ENCODE measurements around the gene TRERF1. TPM values are rescaled to one million over a fixed set of nuclear protein-coding genes. Genes with fewer than 3 reads are reported as not detected.

Gene TRERF1
- total and polyA plus RNA-seq, 2 of the 8 experiments (the other 6 are each of a cell fraction or from before 2014, with no cell fraction given) = 10.8 to 21.5 TPM

DNA sequence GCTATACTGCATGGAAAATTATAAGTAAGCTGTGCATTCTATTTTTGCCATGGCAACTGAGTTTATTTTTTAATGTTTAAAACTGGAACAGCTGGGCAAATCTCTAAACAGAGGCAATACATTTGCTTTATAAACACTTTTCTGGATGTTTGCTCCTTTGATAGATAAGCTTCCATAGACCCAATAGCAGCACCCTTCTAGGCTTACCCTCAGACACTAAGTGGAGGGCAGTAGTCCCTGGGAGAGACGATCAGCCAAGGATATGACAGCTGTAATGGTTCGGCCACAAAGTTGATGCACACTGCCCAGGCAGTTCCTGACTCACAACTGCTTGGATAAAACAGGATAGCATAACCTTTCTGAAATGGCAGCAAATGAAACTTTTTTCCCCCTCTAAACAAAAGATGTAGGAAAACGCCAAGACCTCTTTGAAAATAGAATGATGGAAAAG, 225.5 kb downstream of the TRERF1 start:
- H3K23ac ChIP-seq (ENCODE audit: insufficient read length) = no peak overlapping the region
- H3K36me3 ChIP-seq (ENCODE audit: control insufficient read depth in 2 of 4, insufficient read depth in 4 of 4, low read length in 3 of 4) = peaks cover 0 to 23% (median 11%) of the 10 kb centered on the region in 4 experiments; a peak in 6 of 8 replicates
- H3K79me1 ChIP-seq (ENCODE audit: low read depth, low read length) = no peaks in the 10 kb centered on the region
- DNase-seq (ENCODE audit: low read depth in 1 of 2, low spot score in 2 of 2) (no peak), FAIRE-seq (no peak)
- no peak overlapping the region for H3K18ac ChIP-seq (ENCODE audit: extremely low read depth, low read length)
- no peak overlapping the region for H2BK12ac ChIP-seq (ENCODE audit: low read depth, low read length)
- no peak overlapping the region for H2AK5ac ChIP-seq (ENCODE audit: low read depth, low read length)
- H3K9ac ChIP-seq (replicated peaks in 1 of 4; ENCODE audit: extremely low read depth in 1 of 4, low read depth in 3 of 4, low read length in 3 of 4) = no peak overlapping the region
- no peaks in the 10 kb centered on the region for H3K23me2 ChIP-seq (ENCODE audit: low read depth, low read length)
- no peak overlapping the region for H3K27ac ChIP-seq (ENCODE audit: low read depth, low read length)
- no peak overlapping the region for H4K5ac ChIP-seq (ENCODE audit: insufficient read length, low read depth, low read length)
- ChIA-PET POLR2A (ENCODE audit: partially characterized antibody) (interaction anchor here (0.6 kb wide), 1 partner anchor 695 kb away, joined by 3 read pairs; no protein-coding TSS in a partner anchor), CTCF (ENCODE audit: partially characterized antibody) (interaction anchor here (1.0 to 5.2 kb wide), 5 partner anchors 11 to 305 kb away, joined by 3 to 52 read pairs (median 5); partner anchors contain the start of gene MRPS10)
- no peak overlapping the region for H3K4me2 ChIP-seq (ENCODE audit: insufficient read depth in 1 of 2, low read depth in 2 of 2, low read length in 2 of 2)
- no peak overlapping the region for H2BK20ac ChIP-seq (ENCODE audit: low read length)
- H3K56ac ChIP-seq (replicated peaks; ENCODE audit: insufficient read length, low read depth, low read length) = no peak overlapping the region
- no peaks in the 10 kb centered on the region for H3K79me2 ChIP-seq (ENCODE audit: control insufficient read depth in 1 of 2, insufficient read depth in 2 of 2, low read length in 2 of 2)
- no peak overlapping the region for H3K14ac ChIP-seq (ENCODE audit: insufficient read length)
- no peak overlapping the region for H2AFZ ChIP-seq (ENCODE audit: low read length)
- no peak overlapping the region for H3K4me3 ChIP-seq (ENCODE audit: extremely low read depth in 1 of 4, insufficient read depth in 2 of 4, low read depth in 3 of 4, low read length in 4 of 4)
- no peak overlapping the region for H4K91ac ChIP-seq (replicated peaks; ENCODE audit: insufficient read length, low read length)
- no peaks in the 10 kb centered on the region for H4K20me1 ChIP-seq (replicated peaks in 1 of 2; ENCODE audit: control insufficient read depth in 1 of 2, insufficient read depth in 2 of 2, low read length in 2 of 2)
- no peak overlapping the region for H2BK15ac ChIP-seq (ENCODE audit: low read length)
- no peaks in the 10 kb centered on the region for H3K9me3 ChIP-seq (ENCODE audit: insufficient read depth in 2 of 2, low read depth in 1 of 2, low read length in 1 of 2)
- no peak overlapping the region for H3K4ac ChIP-seq (replicated peaks; ENCODE audit: insufficient read length, low read depth, low read length)
- H2BK5ac ChIP-seq (ENCODE audit: low read depth, low read length) = no peak overlapping the region
- WGBS, 2 experiments (ENCODE audit: extremely low coverage in 1 of 2, insufficient coverage in 1 of 2, insufficient read length in 1 of 2, insufficient replicate concordance in 2 of 2, low coverage in 1 of 2, low lambda C conversion rate in 2 of 2, missing lambda C conversion rate in 1 of 2) = 91% methylated on average over 3 of the region's 3 CpGs; no CpG with 5 or more reads in 1 of the 2 experiments
- no peaks in the 10 kb centered on the region for H3K4me1 ChIP-seq (replicated peaks in 1 of 4; ENCODE audit: control insufficient read depth in 3 of 4, insufficient read depth in 4 of 4, low read length in 3 of 4)
- no peak overlapping the region for H2BK120ac ChIP-seq (replicated peaks; ENCODE audit: low read depth, low read length)
- no peak overlapping the region for H4K8ac ChIP-seq (ENCODE audit: extremely low read depth, insufficient read depth, low read length)
- H3K27me3 ChIP-seq (replicated peaks in 1 of 4; ENCODE audit: control insufficient read depth in 3 of 4, extremely low read depth in 1 of 4, insufficient read depth in 3 of 4, low read length in 3 of 4) = no peaks in the 10 kb centered on the region
- TF ChIP-seq EZH2 (IDR thresholded peaks at IDR 0.05; ENCODE audit: low read depth, low read length, severe bottlenecking) (no peak), CTBP2 (IDR thresholded peaks at IDR 0.05; ENCODE audit: borderline replicate concordance, insufficient read depth, insufficient read length, low read length) (no peak), HDAC2 (IDR thresholded peaks at IDR 0.05; ENCODE audit: borderline replicate concordance in 1 of 2, low read depth in 2 of 2, low read length in 2 of 2) (no peak), KDM1A (IDR thresholded peaks at IDR 0.05; ENCODE audit: borderline replicate concordance, low read length) (no peak), PHF8 (conservative IDR thresholded peaks at IDR 0.05; ENCODE audit: low read depth, low read length) (no peak), SUZ12 (IDR thresholded peaks at IDR 0.05; ENCODE audit: low read length) (no peak), CHD2 (IDR thresholded peaks at IDR 0.05; ENCODE audit: low read length) (no peak), SAP30 (IDR thresholded peaks at IDR 0.05; ENCODE audit: insufficient read depth, insufficient replicate concordance, low read length) (no peak), RNF2 (IDR thresholded peaks at IDR 0.05; ENCODE audit: borderline replicate concordance, low read depth, low read length, missing control alignments, poor library complexity, severe bottlenecking) (no peak), RXRA (IDR thresholded peaks at IDR 0.05; ENCODE audit: insufficient read depth, low read depth, low read length) (no peak), ASH2L (IDR thresholded peaks at IDR 0.05; ENCODE audit: low read length) (no peak)
- TF ChIP-seq, protein P1, sequence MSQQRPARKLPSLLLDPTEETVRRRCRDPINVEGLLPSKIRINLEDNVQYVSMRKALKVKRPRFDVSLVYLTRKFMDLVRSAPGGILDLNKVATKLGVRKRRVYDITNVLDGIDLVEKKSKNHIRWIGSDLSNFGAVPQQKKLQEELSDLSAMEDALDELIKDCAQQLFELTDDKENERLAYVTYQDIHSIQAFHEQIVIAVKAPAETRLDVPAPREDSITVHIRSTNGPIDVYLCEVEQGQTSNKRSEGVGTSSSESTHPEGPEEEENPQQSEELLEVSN (IDR thresholded peaks at IDR 0.05) = no peak

Data from H1 (cell line).